ENCODE measurements around the gene KLHL29. TPM values are rescaled to one million over a fixed set of nuclear protein-coding genes. Genes with fewer than 3 reads are reported as not detected.

KLHL29 gene
- total and polyA plus RNA-seq, 5 donors from 2014 or later = 0.09 to 1.3 (median 0.24) TPM

GRCh38 chr2:23503097-23503496 lies 118.1 kb downstream of the KLHL29 start:
- Mint-ChIP-seq H3K36me3 (no peaks in the 10 kb centered on the region), H3K4me3 (no peak overlapping the region), H3K27me3 (no peaks in the 10 kb centered on the region), H3K27ac (no peak overlapping the region), H3K9me3 (no peaks in the 10 kb centered on the region), H3K4me1 (no peaks in the 10 kb centered on the region)
- ATAC-seq (ENCODE audit: low read depth in 2 of 2) (no peak), DNase-seq (no peak)
- H3K4me1 ChIP-seq (ENCODE audit: control insufficient read depth, insufficient read depth, low read length, poor library complexity, severe bottlenecking) = no peaks in the 10 kb centered on the region
- no peaks in the 10 kb centered on the region for H3K27me3 ChIP-seq (ENCODE audit: control insufficient read depth, insufficient read depth, low read length)
- no peak overlapping the region for H3K4me3 ChIP-seq (ENCODE audit: low read depth, low read length)
- no peak overlapping the region for H3K27ac ChIP-seq (ENCODE audit: insufficient read depth, low read length, poor library complexity, severe bottlenecking)
- H3K9me3 ChIP-seq (ENCODE audit: control insufficient read depth in 2 of 2, low read length in 2 of 2) = no peaks in the 10 kb centered on the region
- H3K36me3 ChIP-seq (ENCODE audit: control insufficient read depth, insufficient read depth, low read length) = no peaks in the 10 kb centered on the region

GRCh38 chr2:23503682-23504081 lies 118.7 kb downstream of the KLHL29 start:
- no peaks in the 10 kb centered on the region for H3K36me3 Mint-ChIP-seq
- H3K4me1 Mint-ChIP-seq = no peaks in the 10 kb centered on the region
- H3K9me3 Mint-ChIP-seq = no peaks in the 10 kb centered on the region
- no peak overlapping the region for H3K4me3 ChIP-seq (ENCODE audit: low read depth, low read length)
- H3K27me3 Mint-ChIP-seq = no peaks in the 10 kb centered on the region
- no peak for ATAC-seq (ENCODE audit: low read depth in 2 of 2)
- H3K9me3 ChIP-seq (ENCODE audit: control insufficient read depth in 2 of 2, low read length in 2 of 2) = no peaks in the 10 kb centered on the region
- no peak overlapping the region for H3K27ac ChIP-seq (ENCODE audit: insufficient read depth, low read length, poor library complexity, severe bottlenecking)
- no peak overlapping the region for H3K4me3 Mint-ChIP-seq
- no peak overlapping the region for H3K27ac Mint-ChIP-seq
- H3K4me1 ChIP-seq (ENCODE audit: control insufficient read depth, insufficient read depth, low read length, poor library complexity, severe bottlenecking) = no peaks in the 10 kb centered on the region
- H3K27me3 ChIP-seq (ENCODE audit: control insufficient read depth, insufficient read depth, low read length) = no peaks in the 10 kb centered on the region
- DNase-seq = no peak
- H3K36me3 ChIP-seq (ENCODE audit: control insufficient read depth, insufficient read depth, low read length) = no peaks in the 10 kb centered on the region

- Mint-ChIP-seq H3K4me1 (no peaks in the 10 kb centered on the region), H3K27me3 (no peaks in the 10 kb centered on the region), H3K4me3 (no peak overlapping the region), H3K36me3 (no peaks in the 10 kb centered on the region), H3K27ac (no peak overlapping the region), H3K9me3 (no peaks in the 10 kb centered on the region)
- Histone ChIP-seq H3K4me3 (ENCODE audit: low read depth, low read length) (no peak overlapping the region), H3K36me3 (ENCODE audit: control insufficient read depth, insufficient read depth, low read length) (no peaks in the 10 kb centered on the region), H3K27me3 (ENCODE audit: control insufficient read depth, insufficient read depth, low read length) (no peaks in the 10 kb centered on the region), H3K9me3 (ENCODE audit: control insufficient read depth in 2 of 2, low read length in 2 of 2) (no peaks in the 10 kb centered on the region), H3K27ac (ENCODE audit: insufficient read depth, low read length, poor library complexity, severe bottlenecking) (no peak overlapping the region), H3K4me1 (ENCODE audit: control insufficient read depth, insufficient read depth, low read length, poor library complexity, severe bottlenecking) (no peaks in the 10 kb centered on the region)
- ATAC-seq (ENCODE audit: low read depth in 2 of 2) (no peak), DNase-seq (no peak)
Observed at GRCh38 chr2:23504591-23504990, 119.6 kb downstream of the KLHL29 start.

DNA sequence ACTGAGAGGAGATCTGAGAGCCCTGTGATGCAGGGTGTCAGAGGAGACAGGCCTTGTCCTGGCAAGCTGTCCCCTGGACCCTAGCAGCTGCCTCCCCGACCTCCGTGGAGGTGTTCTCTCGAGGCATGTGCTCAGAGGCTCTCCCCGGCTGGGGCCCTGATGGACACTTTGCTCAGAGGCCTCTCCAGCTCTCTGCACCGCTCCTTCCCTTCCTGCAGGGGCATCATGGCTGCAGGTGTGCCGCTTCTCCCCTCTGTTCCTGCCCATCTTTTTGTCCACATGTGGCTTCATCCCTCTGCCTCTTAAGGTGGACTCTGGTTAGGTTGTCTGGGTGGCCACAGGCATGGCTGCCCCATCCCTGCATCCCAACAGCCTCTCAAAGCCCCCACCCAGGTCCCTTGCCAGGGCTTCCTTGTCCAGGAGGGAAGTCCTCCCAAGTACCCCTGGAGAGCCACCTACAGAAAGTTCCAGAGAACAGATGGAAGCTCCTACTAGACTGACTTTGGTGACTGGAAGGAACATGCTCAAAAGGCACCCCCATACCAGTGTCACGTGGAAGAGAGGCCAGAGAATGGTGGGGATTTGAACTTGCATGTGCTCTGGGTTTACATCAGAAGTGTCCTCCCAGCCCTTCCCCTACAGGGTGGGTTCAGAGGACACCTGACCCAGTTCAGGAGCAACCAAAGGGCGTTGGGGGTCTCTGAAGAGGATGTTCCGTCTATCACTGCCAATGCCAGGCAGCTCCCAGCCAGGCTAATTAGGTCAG lies 120.4 kb downstream of the KLHL29 start:
- Histone ChIP-seq H3K9me3 (ENCODE audit: control insufficient read depth in 2 of 2, low read length in 2 of 2) (no peaks in the 10 kb centered on the region), H3K4me3 (ENCODE audit: low read depth, low read length) (no peak overlapping the region), H3K4me1 (ENCODE audit: control insufficient read depth, insufficient read depth, low read length, poor library complexity, severe bottlenecking) (no peaks in the 10 kb centered on the region), H3K27me3 (ENCODE audit: control insufficient read depth, insufficient read depth, low read length) (no peaks in the 10 kb centered on the region), H3K36me3 (ENCODE audit: control insufficient read depth, insufficient read depth, low read length) (no peaks in the 10 kb centered on the region), H3K27ac (ENCODE audit: insufficient read depth, low read length, poor library complexity, severe bottlenecking) (no peak overlapping the region)
- Mint-ChIP-seq H3K9me3 (no peaks in the 10 kb centered on the region), H3K4me1 (no peaks in the 10 kb centered on the region), H3K36me3 (no peaks in the 10 kb centered on the region), H3K4me3 (no peak overlapping the region), H3K27ac (no peak overlapping the region), H3K27me3 (no peaks in the 10 kb centered on the region)
- no peak for ATAC-seq (ENCODE audit: low read depth in 2 of 2)
- DNase-seq = no peak

- H3K27me3 ChIP-seq (ENCODE audit: control insufficient read depth, insufficient read depth, low read length) = no peaks in the 10 kb centered on the region
- Mint-ChIP-seq H3K27me3 (no peaks in the 10 kb centered on the region), H3K4me1 (no peaks in the 10 kb centered on the region), H3K27ac (no peak overlapping the region), H3K36me3 (no peaks in the 10 kb centered on the region), H3K4me3 (no peak overlapping the region), H3K9me3 (no peaks in the 10 kb centered on the region)
- ATAC-seq (ENCODE audit: low read depth in 2 of 2) (no peak), DNase-seq (no peak)
- H3K9me3 ChIP-seq (ENCODE audit: control insufficient read depth in 2 of 2, low read length in 2 of 2) = no peaks in the 10 kb centered on the region
- no peak overlapping the region for H3K4me3 ChIP-seq (ENCODE audit: low read depth, low read length)
- H3K4me1 ChIP-seq (ENCODE audit: control insufficient read depth, insufficient read depth, low read length, poor library complexity, severe bottlenecking) = no peaks in the 10 kb centered on the region
- H3K36me3 ChIP-seq (ENCODE audit: control insufficient read depth, insufficient read depth, low read length) = no peaks in the 10 kb centered on the region
- no peak overlapping the region for H3K27ac ChIP-seq (ENCODE audit: insufficient read depth, low read length, poor library complexity, severe bottlenecking)
Observed at GRCh38 chr2:23505984-23506380, 121.0 kb downstream of the KLHL29 start.

DNA sequence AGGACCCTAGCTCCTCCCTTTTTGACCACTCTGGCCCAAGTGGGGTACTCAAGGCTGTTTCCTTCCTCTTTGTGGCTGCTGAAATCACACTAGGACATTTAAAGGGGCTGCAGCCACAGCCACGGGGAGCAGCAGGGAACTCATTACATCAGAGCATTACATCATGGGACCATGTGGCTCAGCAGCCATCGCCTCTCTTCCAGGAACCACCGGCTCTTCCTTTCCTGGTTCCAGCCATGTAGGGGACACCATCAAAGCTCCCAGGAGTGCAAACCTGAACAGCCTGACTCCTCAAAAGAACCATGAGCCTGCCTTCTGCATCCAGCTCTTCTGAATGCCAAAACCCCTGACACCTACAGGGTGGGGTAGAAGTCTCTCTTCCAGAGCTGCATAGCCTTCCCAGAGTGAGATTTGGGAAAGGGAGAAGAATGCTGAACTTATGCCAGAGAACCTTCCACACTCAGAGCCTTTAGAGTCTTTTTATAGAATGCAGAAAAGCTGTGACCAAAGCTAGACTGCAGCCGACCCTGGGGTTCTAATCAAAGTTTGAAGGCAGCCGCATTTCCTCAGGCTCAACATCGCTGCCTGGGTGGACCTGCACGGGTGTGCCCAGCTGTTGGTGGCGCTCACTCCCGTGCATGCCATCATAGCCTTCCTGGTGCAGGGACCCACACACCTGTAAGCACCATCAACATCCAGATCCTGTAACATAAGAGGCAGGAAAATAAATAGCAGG lies 121.7 kb downstream of the KLHL29 start:
- H3K36me3 Mint-ChIP-seq = no peaks in the 10 kb centered on the region
- H3K27ac Mint-ChIP-seq = no peak overlapping the region
- no peaks in the 10 kb centered on the region for H3K9me3 Mint-ChIP-seq
- no peak for ATAC-seq (ENCODE audit: low read depth in 2 of 2)
- no peaks in the 10 kb centered on the region for H3K36me3 ChIP-seq (ENCODE audit: control insufficient read depth, insufficient read depth, low read length)
- no peaks in the 10 kb centered on the region for H3K9me3 ChIP-seq (ENCODE audit: control insufficient read depth in 2 of 2, low read length in 2 of 2)
- no peak for DNase-seq
- no peaks in the 10 kb centered on the region for H3K27me3 Mint-ChIP-seq
- H3K4me3 ChIP-seq (ENCODE audit: low read depth, low read length) = no peak overlapping the region
- H3K27ac ChIP-seq (ENCODE audit: insufficient read depth, low read length, poor library complexity, severe bottlenecking) = no peak overlapping the region
- H3K27me3 ChIP-seq (ENCODE audit: control insufficient read depth, insufficient read depth, low read length) = no peaks in the 10 kb centered on the region
- H3K4me3 Mint-ChIP-seq = no peak overlapping the region
- H3K4me1 ChIP-seq (ENCODE audit: control insufficient read depth, insufficient read depth, low read length, poor library complexity, severe bottlenecking) = no peaks in the 10 kb centered on the region
- no peaks in the 10 kb centered on the region for H3K4me1 Mint-ChIP-seq

GRCh38 chr2:23507267-23508065 lies 122.5 kb downstream of the KLHL29 start:
- H3K4me1 ChIP-seq (ENCODE audit: control insufficient read depth, insufficient read depth, low read length, poor library complexity, severe bottlenecking) = no peaks in the 10 kb centered on the region
- H3K4me3 ChIP-seq (ENCODE audit: low read depth, low read length) = no peak overlapping the region
- H3K27me3 ChIP-seq (ENCODE audit: control insufficient read depth, insufficient read depth, low read length) = no peaks in the 10 kb centered on the region
- Mint-ChIP-seq H3K4me1 (no peaks in the 10 kb centered on the region), H3K27me3 (no peaks in the 10 kb centered on the region), H3K4me3 (no peak overlapping the region), H3K27ac (no peak overlapping the region), H3K9me3 (no peaks in the 10 kb centered on the region), H3K36me3 (no peaks in the 10 kb centered on the region)
- no peak for DNase-seq
- H3K9me3 ChIP-seq (ENCODE audit: control insufficient read depth in 2 of 2, low read length in 2 of 2) = no peaks in the 10 kb centered on the region
- no peaks in the 10 kb centered on the region for H3K36me3 ChIP-seq (ENCODE audit: control insufficient read depth, insufficient read depth, low read length)
- no peak for ATAC-seq (ENCODE audit: low read depth in 2 of 2)
- H3K27ac ChIP-seq (ENCODE audit: insufficient read depth, low read length, poor library complexity, severe bottlenecking) = no peak overlapping the region
